Psoas muscle (tissue), 8 donors: Measurements from ENCODE around the gene CNTN6. TPM values are rescaled to one million over a fixed set of nuclear protein-coding genes. Genes with fewer than 3 reads are reported as not detected.

Experiments used
- ATAC-seq, 4 donors: fragments of 200-7000 bp; cut with Tn5 transposase; one replicate each; pipeline ENCODE4 v1.9.1; 2020; ENCODE audit warnings: moderate library complexity in 3 of 4, mild to moderate bottlenecking in 2 of 4
- DNase-seq, 2 donors: peaks; one replicate each; pipeline ENCODE4 v3.0.0-alpha.2; 2020
- H3K27ac ChIP-seq: fragments of 200-600 bp; one replicate; pipeline ENCODE4 v1.8.0; 2022
- H3K27me3 ChIP-seq, 3 donors: fragments of 200-600 bp in 1 of 3; one replicate each; pipeline versions ENCODE4 v1.6.1 to v1.8.0; 2013 to 2022; ENCODE audit warnings: low read length in 2 of 3, mild to moderate bottlenecking in 2 of 3, moderate library complexity in 1 of 3; ENCODE audit not compliant: insufficient read depth in 3 of 3
- H3K36me3 ChIP-seq, 2 donors: fragments of 200-600 bp in 1 of 2; one replicate each; pipeline versions ENCODE4 v1.6.1 to v1.8.0; 2013 to 2022; ENCODE audit warnings: low read depth in 1 of 2, mild to moderate bottlenecking in 1 of 2, moderate library complexity in 1 of 2; ENCODE audit not compliant: insufficient read depth in 1 of 2
- H3K4me1 ChIP-seq: fragments of 200-600 bp; one replicate; pipeline ENCODE4 v1.8.0; 2022
- H3K4me3 ChIP-seq: fragments of 200-600 bp; one replicate; pipeline ENCODE4 v1.8.0; 2022; ENCODE audit warnings: mild to moderate bottlenecking
- H3K9me3 ChIP-seq: fragments of 200-600 bp; one replicate; pipeline ENCODE4 v1.8.0; 2022
- CTCF ChIP-seq: fragments of 200-600 bp; IDR thresholded peaks from one replicate; pipeline ENCODE4 v1.8.0; 2022; ENCODE audit warnings: antibody characterized with exemption
- WGBS, 3 donors: extraction: QIAGEN DNeasy Blood & Tissue Kit; methylation state at CpG; one replicate each; pipeline versions ENCODE4 v1.1.6 to v1.1.7; 2013; 5-methylcytosine and 5-hydroxymethylcytosine counted together
- intact Hi-C, 2 donors: fragments of 100-400 bp; cut with DNase I; formaldehyde crosslinking; loops; one replicate each; pipeline versions ENCODE4 v1.11.0 to v1.14.2; 2022
- polyA plus RNA-seq, 3 donors: library from polyadenylated mRNA; stranded (reverse); fragments of 200-250 nt; gene quantifications; one replicate each; pipeline ENCODE4 v1.2.3, GENCODE V29; 2013
- total RNA-seq, 4 donors: library from RNA; stranded (reverse); fragmentation: NEBNext Ultra II Directional in 2 of 4; extraction: Animal tissue kit (Norgen Biotek cat#: 25700) in 2 of 4; gene quantifications; one replicate each; pipeline versions ENCODE4 v1.2.1 to v1.2.4, GENCODE V29; 2021 to 2023
- donor health status: healthy with polysubstance abuse.
- donor health status: DM: no; HTN: no; CAD: no; lungs with moderate emphysema.
- donor health status: Bipolar disorder and iron deficiency.
- donor health status: healthy.
- donor health status: DM: yes; HTN: yes; CAD: no.
- donor health status: DM: no; HTN: no; CAD: no.
- donor health status: DM: no; HTN: no; CAD: no.
- donor health status: DM: yes; HTN: yes; CAD: no.

Gene CNTN6
- total and polyA plus RNA-seq, 7 donors = 0.10 TPM; not detected in 6

GRCh38 chr3:1423566-1424089, 330.8 kb downstream of the CNTN6 start:
- 50 to 66% (median 60%) methylated on average over 3 of the region's 3 CpGs for WGBS, 3 donors
- no peak for ATAC-seq
- TF ChIP-seq CTCF = no peak

GRCh38 chr3:1439395-1439794, 346.6 kb downstream of the CNTN6 start:
- intact Hi-C loops = no loop called here
- no peaks in the 10 kb centered on the region for H3K9me3 ChIP-seq
- H3K4me3 ChIP-seq = no peak overlapping the region
- ATAC-seq (no peak), DNase-seq (no peak)
- no peak for TF ChIP-seq CTCF
- no peaks in the 10 kb centered on the region for H3K4me1 ChIP-seq
- no peaks in the 10 kb centered on the region for H3K27me3 ChIP-seq
- H3K36me3 ChIP-seq = no peaks in the 10 kb centered on the region
- H3K27ac ChIP-seq = no peak overlapping the region
- 73 to 81% (median 77%) methylated on average over 2 of the region's 2 CpGs for WGBS, 3 donors

More at GRCh38 chr3:1423566-1424089, 330.8 kb downstream of the CNTN6 start:
- no peaks in the 10 kb centered on the region for H3K27me3 ChIP-seq
- no peaks in the 10 kb centered on the region for H3K4me1 ChIP-seq
- intact Hi-C loops = no loop called here
- no peaks in the 10 kb centered on the region for H3K9me3 ChIP-seq
- H3K27ac ChIP-seq = no peak overlapping the region
- no peak for DNase-seq
- no peaks in the 10 kb centered on the region for H3K36me3 ChIP-seq
- H3K4me3 ChIP-seq = no peak overlapping the region

GRCh38 chr3:1442271-1442670, 349.4 kb downstream of the CNTN6 start:
- Histone ChIP-seq H3K36me3 (no peaks in the 10 kb centered on the region), H3K4me3 (no peak overlapping the region), H3K27ac (no peak overlapping the region), H3K4me1 (no peaks in the 10 kb centered on the region), H3K9me3 (no peaks in the 10 kb centered on the region), H3K27me3 (no peaks in the 10 kb centered on the region)
- no peak for ATAC-seq
- TF ChIP-seq CTCF = no peak
- intact Hi-C loops = no loop called here
- WGBS, 3 donors = 69 to 75% (median 73%) methylated on average over 3 of the region's 3 CpGs
- DNase-seq = no peak

- TF ChIP-seq CTCF = no peak
- 73 to 78% (median 76%) methylated on average over 3 of the region's 3 CpGs for WGBS, 3 donors
- Histone ChIP-seq H3K27ac (no peak overlapping the region), H3K4me3 (no peak overlapping the region), H3K27me3 (no peaks in the 10 kb centered on the region), H3K9me3 (no peaks in the 10 kb centered on the region), H3K4me1 (no peaks in the 10 kb centered on the region), H3K36me3 (no peaks in the 10 kb centered on the region)
- intact Hi-C loops = no loop called here
- DNase-seq = no peak
- no peak for ATAC-seq
Observed at GRCh38 chr3:1444195-1444594, 351.4 kb downstream of the CNTN6 start.

GRCh38 chr3:1446531-1446930, 353.7 kb downstream of the CNTN6 start:
- no peak for ATAC-seq
- no peak for DNase-seq
- H3K27me3 ChIP-seq = no peaks in the 10 kb centered on the region
- no peak overlapping the region for H3K27ac ChIP-seq
- intact Hi-C loops = no loop called here
- H3K4me1 ChIP-seq = no peaks in the 10 kb centered on the region
- no peak for TF ChIP-seq CTCF
- no peaks in the 10 kb centered on the region for H3K36me3 ChIP-seq
- H3K9me3 ChIP-seq = no peaks in the 10 kb centered on the region
- H3K4me3 ChIP-seq = no peak overlapping the region
